Neural progenitor cell (in vitro differentiated cells): Measurements from ENCODE around the gene RNF157.

Source experiments
- EZH2 ChIP-seq: fragments of 200-600 bp; sonication (generic); IDR thresholded peaks from 2 replicates; pipeline ENCODE4 v1.6.1; 2017; ENCODE audit warnings: antibody characterized with exemption, mild to moderate bottlenecking, moderate library complexity
- EZH2phosphoT487 ChIP-seq: fragments of 200-600 bp; sonication (generic); IDR thresholded peaks from 2 replicates; pipeline ENCODE4 v1.6.1; 2017; ENCODE audit warnings: antibody characterized with exemption
- TF ChIP-seq, protein P1 (sequence below): fragments of 200-600 bp; sonication (generic); IDR thresholded peaks from 2 replicates; pipeline ENCODE4 v1.5.1; 2017; ENCODE audit warnings: antibody characterized with exemption, mild to moderate bottlenecking

- TF ChIP-seq, protein P1, sequence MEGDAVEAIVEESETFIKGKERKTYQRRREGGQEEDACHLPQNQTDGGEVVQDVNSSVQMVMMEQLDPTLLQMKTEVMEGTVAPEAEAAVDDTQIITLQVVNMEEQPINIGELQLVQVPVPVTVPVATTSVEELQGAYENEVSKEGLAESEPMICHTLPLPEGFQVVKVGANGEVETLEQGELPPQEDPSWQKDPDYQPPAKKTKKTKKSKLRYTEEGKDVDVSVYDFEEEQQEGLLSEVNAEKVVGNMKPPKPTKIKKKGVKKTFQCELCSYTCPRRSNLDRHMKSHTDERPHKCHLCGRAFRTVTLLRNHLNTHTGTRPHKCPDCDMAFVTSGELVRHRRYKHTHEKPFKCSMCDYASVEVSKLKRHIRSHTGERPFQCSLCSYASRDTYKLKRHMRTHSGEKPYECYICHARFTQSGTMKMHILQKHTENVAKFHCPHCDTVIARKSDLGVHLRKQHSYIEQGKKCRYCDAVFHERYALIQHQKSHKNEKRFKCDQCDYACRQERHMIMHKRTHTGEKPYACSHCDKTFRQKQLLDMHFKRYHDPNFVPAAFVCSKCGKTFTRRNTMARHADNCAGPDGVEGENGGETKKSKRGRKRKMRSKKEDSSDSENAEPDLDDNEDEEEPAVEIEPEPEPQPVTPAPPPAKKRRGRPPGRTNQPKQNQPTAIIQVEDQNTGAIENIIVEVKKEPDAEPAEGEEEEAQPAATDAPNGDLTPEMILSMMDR, result no peak
- TF ChIP-seq EZH2phosphoT487, result no peak
- no peak for TF ChIP-seq EZH2
Measured at GRCh38 chr17:76255801-76256429, 15.6 kb upstream of the RNF157 start.
